Motor neuron (in vitro differentiated cells): ENCODE data around the gene TLR1. TPM values are rescaled to one million over a fixed set of nuclear protein-coding genes. Genes with fewer than 3 reads are reported as not detected.

Experiments
- ATAC-seq, 8 experiments: fragments of 200-7000 bp; cut with Tn5 transposase; replicated peaks in 6 of 8; 2 replicates each; pipeline ENCODE4 v1.8.0; 2021; ENCODE audit warnings: mild to moderate bottlenecking in 8 of 8, moderate library complexity in 8 of 8
- H3K27ac ChIP-seq, 2 donors: fragments of 250-450 bp; sonication (Bioruptor Pico); 2 replicates each; pipeline ENCODE4 v1.9.0; 2021; ENCODE audit warnings: antibody characterized with exemption in 2 of 2, mild to moderate bottlenecking in 2 of 2, moderate library complexity in 1 of 2
- H3K4me1 ChIP-seq, 2 donors: fragments of 250-450 bp; sonication (Bioruptor Pico); replicated peaks in 1 of 2; 2 replicates each; pipeline ENCODE4 v1.6.1; 2021; ENCODE audit warnings: antibody characterized with exemption in 2 of 2, mild to moderate bottlenecking in 2 of 2, moderate library complexity in 1 of 2
- H3K4me3 ChIP-seq, 5 donors: fragments of 250-450 bp; sonication (Bioruptor Pico); 2 replicates each; pipeline ENCODE4 v1.9.0; 2021; ENCODE audit warnings: antibody characterized with exemption in 5 of 5, mild to moderate bottlenecking in 5 of 5, moderate library complexity in 4 of 5
- WGBS, 10 experiments: fragments of 450-650 bp; shearing (Covaris generic); methylation state at CpG; one replicate each; pipeline ENCODE4 v1.0.0; 2022; 5-methylcytosine and 5-hydroxymethylcytosine counted together
- in situ Hi-C, 9 experiments: fragments of 400-800 bp; cut with MboI; loops; one replicate each; pipeline ENCODE4 v1.15.0; 2021; ENCODE audit warnings: low sequenced_read_pairs in 9 of 9, low pct_unique_long_range_greater_than_20kb in 2 of 9; ENCODE audit not compliant: unreplicated experiment in 9 of 9
- total RNA-seq, 8 experiments: library from RNA; unstranded; fragments of 300-600 nt; gene quantifications; 2 replicates each; pipeline versions ENCODE4 v1.2.3 to v1.2.4, GENCODE V29; 2022

The TLR1 gene, protein sequence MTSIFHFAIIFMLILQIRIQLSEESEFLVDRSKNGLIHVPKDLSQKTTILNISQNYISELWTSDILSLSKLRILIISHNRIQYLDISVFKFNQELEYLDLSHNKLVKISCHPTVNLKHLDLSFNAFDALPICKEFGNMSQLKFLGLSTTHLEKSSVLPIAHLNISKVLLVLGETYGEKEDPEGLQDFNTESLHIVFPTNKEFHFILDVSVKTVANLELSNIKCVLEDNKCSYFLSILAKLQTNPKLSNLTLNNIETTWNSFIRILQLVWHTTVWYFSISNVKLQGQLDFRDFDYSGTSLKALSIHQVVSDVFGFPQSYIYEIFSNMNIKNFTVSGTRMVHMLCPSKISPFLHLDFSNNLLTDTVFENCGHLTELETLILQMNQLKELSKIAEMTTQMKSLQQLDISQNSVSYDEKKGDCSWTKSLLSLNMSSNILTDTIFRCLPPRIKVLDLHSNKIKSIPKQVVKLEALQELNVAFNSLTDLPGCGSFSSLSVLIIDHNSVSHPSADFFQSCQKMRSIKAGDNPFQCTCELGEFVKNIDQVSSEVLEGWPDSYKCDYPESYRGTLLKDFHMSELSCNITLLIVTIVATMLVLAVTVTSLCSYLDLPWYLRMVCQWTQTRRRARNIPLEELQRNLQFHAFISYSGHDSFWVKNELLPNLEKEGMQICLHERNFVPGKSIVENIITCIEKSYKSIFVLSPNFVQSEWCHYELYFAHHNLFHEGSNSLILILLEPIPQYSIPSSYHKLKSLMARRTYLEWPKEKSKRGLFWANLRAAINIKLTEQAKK
- total RNA-seq: 1 to 10 TPM in 3 of 8 experiments, under 1 TPM in 3, not detected in 2; 0.23 to 4.6 (median 0.85) TPM

DNA sequence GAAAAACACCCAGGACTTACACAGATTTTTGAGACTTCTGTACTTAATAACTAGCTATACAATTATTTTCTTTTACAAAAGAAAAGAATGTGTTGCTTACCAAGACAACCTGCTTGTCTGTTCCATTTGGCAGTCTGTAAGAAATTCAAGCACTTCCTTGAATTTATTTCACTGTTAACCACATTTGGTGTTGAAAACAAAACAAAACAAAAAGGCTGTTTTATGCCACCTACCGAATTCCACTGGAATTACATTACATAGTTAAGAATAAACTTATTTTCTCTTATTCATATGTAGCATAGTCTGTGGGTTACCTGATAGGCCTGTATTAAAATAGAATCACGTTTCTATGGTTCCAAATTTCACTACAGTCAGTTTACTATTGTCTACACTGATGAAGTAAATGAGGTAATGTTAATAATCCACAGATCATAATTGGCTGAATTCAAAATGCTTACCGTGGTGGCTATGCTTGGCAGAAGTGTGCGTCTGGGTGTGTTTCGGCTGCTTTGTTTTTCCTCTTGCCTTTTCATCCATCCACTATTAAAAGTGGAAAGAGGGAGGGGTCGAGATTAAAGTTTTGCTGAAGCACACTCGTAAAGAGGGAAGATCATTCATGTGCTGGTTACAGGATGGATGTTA is at the start of gene TLR1:
Gene TLR1 (minus strand): TSS at position 138 of the 642 bp plus-strand sequence. CDS start 5,960 bp downstream, outside the sequence.
- H3K4me3 ChIP-seq: no peak within 1 kb of the TSS
- no peak within 1 kb of the TSS for H3K27ac ChIP-seq
- ATAC-seq: peak in 3 of 8 experiments; percentile 64 to 85 (median 78)
- WGBS, 10 experiments: 6 to 72% (median 46%) methylated on average over 1 to 7 of the region's 7 CpGs
- in situ Hi-C loops: no loop called here
- H3K4me1 ChIP-seq: no peaks in the 10 kb centered on the region

DNA sequence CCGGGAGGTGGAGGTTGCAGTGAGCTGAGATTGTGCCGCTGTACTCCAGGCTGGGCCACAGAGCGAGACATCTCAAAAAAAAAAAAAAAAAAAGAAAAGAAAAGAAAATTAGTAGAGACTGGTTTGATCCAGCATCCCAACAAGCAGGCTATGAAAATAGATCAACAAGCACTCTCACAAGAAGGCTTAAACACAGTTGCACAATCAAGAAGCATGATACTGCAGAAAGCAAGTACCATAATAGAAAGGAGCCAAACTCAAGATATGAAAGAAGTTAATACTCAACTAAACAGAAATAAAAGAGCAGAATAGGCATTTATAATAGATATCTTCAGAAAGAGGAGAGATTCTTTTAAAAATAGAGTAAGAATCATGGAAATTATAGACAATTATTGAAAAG is 41.4 kb upstream of the TLR1 start:
- WGBS, 10 experiments: 38 to 94% (median 81%) methylated on average over 1 to 3 of the region's 3 CpGs; no CpG with 5 or more reads in 2 of the 10 experiments
- Histone ChIP-seq H3K4me1 (peaks cover 2 to 9% of the 10 kb centered on the region in 2 donors), H3K27ac (no peak overlapping the region), H3K4me3 (no peak overlapping the region)
- in situ Hi-C loops: no loop called here
- no peak for ATAC-seq

DNA sequence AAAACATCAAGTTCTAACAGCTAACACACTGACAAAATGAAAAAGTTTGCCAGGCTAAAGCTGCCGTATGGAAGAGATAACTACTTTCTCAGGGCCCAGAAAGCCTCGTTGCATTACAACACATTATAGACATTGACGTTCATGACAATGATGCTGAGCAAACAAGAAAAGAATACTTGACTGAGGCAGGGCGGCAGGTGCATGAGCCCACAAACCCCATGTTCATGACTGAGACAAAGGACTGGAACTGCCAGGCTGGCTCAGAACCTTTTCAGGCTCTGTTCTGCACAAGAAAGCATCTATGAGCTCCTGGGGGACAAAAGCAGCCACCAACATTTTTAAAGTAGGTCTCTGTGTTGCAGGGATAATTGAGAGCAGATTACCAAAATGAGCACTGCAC is 38.4 kb upstream of the TLR1 start:
- Histone ChIP-seq H3K27ac (no peak overlapping the region), H3K4me3 (no peak overlapping the region), H3K4me1 (peaks cover 2 to 9% of the 10 kb centered on the region in 2 donors)
- ATAC-seq: peak in 3 of 8 experiments; percentile 30 to 55 (median 35)
- WGBS, 10 experiments: 15 to 88% (median 57%) methylated on average over 2 to 4 of the region's 4 CpGs
- in situ Hi-C loops: no loop called here

DNA sequence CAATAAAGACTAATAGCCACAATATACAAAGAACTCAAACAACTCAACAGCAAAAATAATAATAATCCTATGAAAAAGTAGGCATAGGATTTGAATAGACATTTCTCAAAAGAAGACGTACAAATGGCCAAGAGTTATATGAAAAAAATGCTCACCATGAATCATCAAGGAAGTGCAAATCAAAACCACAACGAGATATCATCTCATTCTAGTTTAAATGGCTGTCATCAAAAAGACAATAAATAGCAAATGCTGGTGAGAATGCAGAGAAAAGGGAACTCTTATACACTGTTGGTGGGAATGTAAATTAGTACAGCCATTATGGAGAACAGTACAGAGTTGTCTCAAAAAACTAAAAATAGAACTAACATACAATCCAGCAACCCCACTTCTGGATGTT is 33.3 kb upstream of the TLR1 start:
- H3K4me3 ChIP-seq: no peak overlapping the region
- WGBS, 10 experiments: 0 to 88% (median 50%) methylated on average over 1 to 2 of the region's 2 CpGs; no CpG with 5 or more reads in 1 of the 10 experiments
- H3K4me1 ChIP-seq: peaks cover 2 to 5% of the 10 kb centered on the region in 2 donors
- H3K27ac ChIP-seq: no peak overlapping the region
- in situ Hi-C loops: no loop called here
- peak in 2 of 8 experiments; percentile 66 to 81 for ATAC-seq

DNA sequence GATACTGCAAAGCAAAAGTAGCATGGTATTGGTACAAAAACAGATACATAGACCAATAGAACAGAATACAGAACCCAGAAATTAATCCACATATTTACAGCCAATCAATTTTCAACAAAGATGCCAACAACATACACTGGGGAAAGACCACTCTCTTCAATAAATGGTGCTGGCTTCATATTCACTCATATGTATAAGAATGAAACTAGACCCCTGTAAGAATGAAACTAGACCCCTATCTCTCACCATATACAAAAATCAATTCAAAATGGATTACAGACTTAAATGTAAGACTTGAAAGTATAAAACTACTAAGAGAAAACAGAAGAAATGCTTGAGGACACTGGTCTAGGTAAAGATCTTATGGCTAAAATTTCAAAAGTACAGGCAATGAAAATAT is 32.7 kb upstream of the TLR1 start:
- Histone ChIP-seq H3K4me3 (no peak overlapping the region), H3K27ac (no peak overlapping the region), H3K4me1 (no peaks in the 10 kb centered on the region)
- ATAC-seq: no peak
- in situ Hi-C loops: no loop called here

DNA sequence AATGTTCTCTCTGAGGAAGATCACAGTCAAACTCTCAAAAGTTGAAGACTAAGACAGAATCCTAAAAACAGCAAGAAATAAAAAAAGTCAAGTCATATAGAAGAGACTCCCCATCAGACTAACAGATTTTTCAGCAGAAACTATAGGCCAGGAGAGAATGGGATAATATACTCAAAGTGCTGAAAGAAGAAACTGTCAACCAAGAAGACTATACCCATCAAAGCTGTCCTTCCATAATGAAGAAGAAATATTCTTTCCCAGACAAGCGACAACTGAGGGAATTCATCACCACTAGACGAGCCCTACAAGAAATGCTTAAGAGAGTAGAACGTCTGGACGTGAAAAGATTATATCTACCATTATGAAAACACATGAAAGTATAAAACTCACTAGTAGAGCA is 30.0 kb upstream of the TLR1 start:
- no peak for ATAC-seq
- Histone ChIP-seq H3K27ac (no peak overlapping the region), H3K4me3 (no peak overlapping the region), H3K4me1 (no peaks in the 10 kb centered on the region)
- in situ Hi-C loops: no loop called here
- 68 to 100% (median 95%) methylated on average over 1 to 4 of the region's 4 CpGs for WGBS, 10 experiments

DNA sequence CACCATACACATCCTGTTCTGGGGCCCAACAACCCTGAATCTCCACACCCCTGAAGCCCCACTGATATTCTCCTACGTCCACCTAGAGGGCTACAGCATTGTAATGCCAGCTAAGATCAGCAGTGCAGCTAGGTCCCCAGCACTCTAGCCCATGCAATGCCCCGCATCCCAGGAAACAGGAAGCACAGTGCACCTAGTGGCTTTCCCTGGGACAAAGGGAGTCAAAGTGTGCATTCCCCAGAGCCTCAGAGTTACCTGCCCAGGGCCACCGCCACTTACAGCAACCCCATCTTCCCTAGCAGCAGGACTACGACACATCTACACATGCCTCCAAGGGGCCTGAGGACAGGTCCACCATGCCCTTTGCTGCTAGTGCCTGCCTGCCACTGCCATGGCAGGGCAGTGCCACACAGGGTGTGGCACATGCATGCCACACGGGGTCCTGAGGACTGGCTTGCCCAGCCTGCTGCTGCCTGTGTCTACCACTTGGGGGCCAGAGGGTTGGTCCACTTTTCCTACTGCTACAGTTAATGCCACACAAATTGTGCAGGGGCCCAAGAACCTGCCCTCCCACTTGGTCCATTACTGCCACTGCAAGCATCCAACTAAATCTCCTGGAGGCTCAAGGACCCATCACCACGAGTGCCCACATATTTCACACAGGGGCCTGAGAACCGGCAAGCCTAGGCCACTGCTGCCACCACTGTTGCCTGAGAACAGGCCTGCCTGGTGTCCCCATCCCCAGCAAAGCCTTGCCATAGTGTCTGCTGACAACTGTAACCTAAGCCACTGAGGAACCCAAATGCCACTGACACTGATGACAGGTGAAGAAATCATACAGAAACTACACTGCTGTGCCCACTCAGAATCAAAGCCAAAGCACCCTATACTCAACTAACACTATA is 28.3 kb upstream of the TLR1 start:
- H3K27ac ChIP-seq: no peak overlapping the region
- no peak for ATAC-seq
- WGBS, 10 experiments: 0 to 100% (median 92%) methylated on average over 1 to 4 of the region's 7 CpGs; no CpG with 5 or more reads in 3 of the 10 experiments
- H3K4me3 ChIP-seq: no peak overlapping the region
- in situ Hi-C loops: no loop called here
- no peaks in the 10 kb centered on the region for H3K4me1 ChIP-seq

DNA sequence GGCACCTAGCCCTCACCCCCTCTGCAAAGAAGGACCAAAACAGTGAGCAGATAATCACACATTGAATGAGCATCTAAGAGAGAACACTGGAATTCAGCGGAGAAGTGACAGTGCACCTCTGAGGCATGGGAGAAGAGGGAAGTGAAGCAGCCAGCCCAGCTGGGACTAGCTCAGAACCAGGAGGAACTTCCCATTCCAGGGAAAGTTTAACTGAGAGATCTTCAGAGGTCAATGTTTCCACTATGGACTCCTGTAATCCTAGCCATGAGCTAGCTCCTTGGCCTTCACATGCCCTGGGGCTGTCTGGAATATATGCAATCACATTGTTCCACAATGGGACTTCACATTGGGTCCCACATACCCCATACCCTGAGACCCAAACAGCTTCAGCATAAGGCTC is 27.6 kb upstream of the TLR1 start:
- no peak for ATAC-seq
- Histone ChIP-seq H3K4me1 (no peaks in the 10 kb centered on the region), H3K4me3 (no peak overlapping the region), H3K27ac (no peak overlapping the region)
- in situ Hi-C loops: no loop called here
- WGBS, 10 experiments: 100% methylated on average over 1 of the region's 1 CpG; no CpG with 5 or more reads in 8 of the 10 experiments

DNA sequence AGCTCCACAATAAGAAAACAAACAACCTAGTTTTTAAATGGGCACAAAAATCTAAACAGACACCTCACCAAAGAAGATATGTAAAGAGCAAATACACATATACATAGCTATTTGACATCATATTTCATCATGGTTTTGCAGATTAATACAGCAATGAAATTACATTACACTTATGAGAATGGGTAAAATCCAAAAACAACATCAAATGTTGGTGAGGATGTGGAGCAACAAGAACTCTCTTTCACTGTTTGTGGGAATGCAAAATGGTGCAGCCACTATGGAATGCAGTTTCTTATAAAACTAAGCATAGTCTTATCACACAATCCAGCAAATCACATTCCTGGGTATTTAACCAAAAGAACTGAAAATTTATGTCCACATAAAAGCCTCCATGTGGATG is 27.1 kb upstream of the TLR1 start:
- ATAC-seq: no peak
- H3K27ac ChIP-seq: no peak overlapping the region
- H3K4me1 ChIP-seq: no peaks in the 10 kb centered on the region
- in situ Hi-C loops: no loop called here
- H3K4me3 ChIP-seq: no peak overlapping the region

DNA sequence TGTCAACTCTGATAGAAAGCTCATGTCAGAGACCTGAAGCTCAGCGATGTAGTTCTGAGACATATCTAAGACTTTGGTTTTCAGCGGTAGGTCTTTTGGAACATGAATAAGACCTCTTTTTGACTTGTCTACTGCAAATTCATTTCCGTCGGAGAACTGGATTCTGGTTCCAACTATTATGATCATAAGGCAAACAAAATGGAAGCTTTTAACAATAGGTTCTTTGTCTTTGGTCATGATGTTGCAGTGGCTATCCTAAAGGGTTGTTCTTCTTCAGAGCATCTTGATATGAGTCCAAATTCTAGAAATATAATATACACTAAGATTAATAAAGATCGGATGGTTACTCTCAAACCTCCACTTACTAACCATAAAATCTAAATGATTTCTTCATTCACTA is 24.6 kb upstream of the TLR1 start:
- ATAC-seq: no peak
- in situ Hi-C loops: no loop called here
- no peak overlapping the region for H3K4me3 ChIP-seq
- 55 to 100% (median 100%) methylated on average over 1 to 5 of the region's 5 CpGs for WGBS, 10 experiments
- H3K27ac ChIP-seq: no peak overlapping the region
- H3K4me1 ChIP-seq: no peaks in the 10 kb centered on the region

DNA sequence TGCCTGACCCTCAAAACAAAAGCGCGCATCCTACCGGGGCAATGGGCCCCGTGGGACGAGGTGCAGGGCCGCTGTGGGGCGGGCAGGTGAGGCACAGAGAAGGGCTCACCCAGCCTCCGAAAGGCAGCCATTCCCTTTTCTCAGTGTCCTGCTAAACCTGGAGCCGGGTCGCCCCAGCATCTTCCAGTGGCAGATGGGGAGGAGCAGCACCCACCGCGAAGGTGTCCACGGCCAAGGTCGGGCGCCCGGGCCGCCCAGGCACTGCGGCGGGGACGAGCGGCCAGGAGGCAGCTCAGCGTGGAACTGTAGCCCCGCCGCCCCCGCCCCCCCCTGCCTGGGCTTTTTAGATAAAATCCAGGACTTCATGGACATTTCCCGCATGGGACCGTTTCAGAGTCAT is 19.2 kb upstream of the TLR1 start:
- in situ Hi-C loops: no loop called here
- 80 to 100% (median 91%) methylated on average over 1 to 12 of the region's 27 CpGs; no CpG with 5 or more reads in 2 of the 10 experiments for WGBS, 10 experiments
- no peaks in the 10 kb centered on the region for H3K4me1 ChIP-seq
- no peak overlapping the region for H3K27ac ChIP-seq
- ATAC-seq: no peak
- H3K4me3 ChIP-seq: no peak overlapping the region

DNA sequence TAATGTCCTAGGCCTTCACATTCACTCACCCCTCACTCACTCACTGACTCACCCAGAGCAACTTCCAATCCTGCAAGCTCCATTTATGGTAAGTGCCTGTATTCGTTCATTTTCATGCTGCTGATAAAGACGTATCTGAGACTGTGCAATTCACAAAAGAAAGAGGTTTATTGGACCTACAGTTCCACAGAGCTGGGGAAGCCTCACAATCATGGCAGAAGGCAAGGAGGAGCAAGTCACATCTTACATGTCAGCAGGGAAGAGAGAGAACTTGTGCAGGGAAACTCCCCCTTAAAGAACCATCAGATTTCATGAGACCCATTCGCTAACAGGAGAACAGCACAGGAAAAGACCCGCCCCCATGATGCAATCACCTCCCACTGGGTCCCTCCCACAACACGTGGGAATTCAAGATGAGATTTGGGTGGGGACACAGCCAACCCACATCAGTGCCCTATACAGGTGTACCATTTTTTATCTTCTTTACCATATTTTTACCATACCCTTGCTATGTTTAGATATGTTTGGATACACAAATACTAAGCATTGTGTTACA is 18.2 kb upstream of the TLR1 start:
- no peak overlapping the region for H3K27ac ChIP-seq
- no peak for ATAC-seq
- in situ Hi-C loops: no loop called here
- H3K4me3 ChIP-seq: no peak overlapping the region
- 47 to 100% (median 85%) methylated on average over 1 to 3 of the region's 5 CpGs; no CpG with 5 or more reads in 2 of the 10 experiments for WGBS, 10 experiments
- no peaks in the 10 kb centered on the region for H3K4me1 ChIP-seq
